SK-N-SH (cell line): ENCODE data around the gene ERVH48-1. TPM values are rescaled to one million over a fixed set of nuclear protein-coding genes. Genes with fewer than 3 reads are reported as not detected.
"Not testable (repeated sequence)": the region's sequence is repeated elsewhere in the genome, so short reads cannot be mapped to it uniquely, and the experiment has no call there.

Experiments
- CTCF ChIA-PET: fragments of 300-600, 350-600 bp; formaldehyde crosslinking; extraction: SDS; loops from one replicate; lab custom pipeline; 2021; lab: Yijun Ruan, JAX
- POLR2A ChIA-PET: fragments of 350-600 bp; sonication (Branson Sonifier 250); formaldehyde crosslinking; extraction: SDS; loops from one replicate; lab custom pipeline; 2020; ENCODE audit warnings: antibody characterized with exemption, inconsistent platforms; lab: Yijun Ruan, JAX
- DNase-seq: peaks from one replicate; pipeline ENCODE4 v3.0.0; 2012
- H2AFZ ChIP-seq: fragments of 200-600 bp; sonication (generic); 2 replicates; pipeline ENCODE4 v1.8.1; 2016; ENCODE audit warnings: antibody characterized with exemption, mild to moderate bottlenecking, low read depth
- H3F3A ChIP-seq: fragments of 200-600 bp; sonication (generic); replicated peaks from 2 replicates; pipeline ENCODE3; 2016; ENCODE audit warnings: antibody characterized with exemption, mild to moderate bottlenecking; ENCODE audit not compliant: insufficient read depth
- H3K27ac ChIP-seq, 2 experiments: fragments of 200-500 bp in 1 of 2; fragments of 200-600 bp in 1 of 2; sonication (Bioruptor generic) in 1 of 2; sonication (generic), shearing (Covaris generic) in 1 of 2; 2 replicates each; pipeline versions ENCODE4 v1.5.1 to v1.6.1; 2014 to 2016; ENCODE audit warnings: low read depth in 2 of 2, inconsistent platforms in 1 of 2, low read length in 1 of 2, mild to moderate bottlenecking in 1 of 2, mixed read lengths in 1 of 2
- H3K27me3 ChIP-seq: fragments of 200-600 bp; sonication (generic), shearing (Covaris generic); 2 replicates; pipeline ENCODE4 v1.6.1; 2016; ENCODE audit warnings: mixed run types; ENCODE audit not compliant: insufficient read depth
- H3K36me3 ChIP-seq, 2 experiments: fragments of 200-500 bp in 1 of 2; fragments of 200-600 bp in 1 of 2; sonication (Bioruptor generic) in 1 of 2; sonication (generic) in 1 of 2; replicated peaks in 1 of 2; 2 replicates each; pipeline versions ENCODE3 to v1.5.1; 2014 to 2016; ENCODE audit warnings: low read length in 1 of 2, mild to moderate bottlenecking in 1 of 2; ENCODE audit not compliant: insufficient read depth in 2 of 2, control insufficient read depth in 1 of 2
- H3K4me1 ChIP-seq, 2 experiments: fragments of 200-500 bp in 1 of 2; fragments of 200-600 bp in 1 of 2; sonication (Bioruptor generic) in 1 of 2; sonication (generic), shearing (Covaris generic) in 1 of 2; 2 replicates each; pipeline versions ENCODE4 v1.5.1 to v1.6.1; 2014 to 2016; ENCODE audit warnings: low read depth in 1 of 2, low read length in 1 of 2, mixed run types in 1 of 2; ENCODE audit not compliant: insufficient read depth in 2 of 2, control insufficient read depth in 1 of 2
- H3K4me2 ChIP-seq: fragments of 200-600 bp; sonication (generic), shearing (Covaris generic); 2 replicates; pipeline ENCODE4 v1.6.1; 2017; ENCODE audit warnings: mixed run types
- H3K4me3 ChIP-seq, 2 experiments: fragments of 200-500 bp in 1 of 2; fragments of 200-600 bp in 1 of 2; sonication (Bioruptor generic) in 1 of 2; sonication (generic), shearing (Covaris generic) in 1 of 2; 2 replicates each; pipeline versions ENCODE4 v1.5.1 to v1.8.1; 2014 to 2016; ENCODE audit warnings: low read depth in 2 of 2, inconsistent platforms in 1 of 2, low read length in 1 of 2, mild to moderate bottlenecking in 1 of 2, mixed read lengths in 1 of 2, moderate library complexity in 1 of 2
- H3K79me2 ChIP-seq: fragments of 200-600 bp; sonication (generic); 2 replicates; pipeline ENCODE4 v1.8.1; 2017; ENCODE audit warnings: mild to moderate bottlenecking; ENCODE audit not compliant: insufficient read depth
- H3K9ac ChIP-seq: fragments of 200-600 bp; sonication (generic); 2 replicates; pipeline ENCODE4 v1.6.1; 2017; ENCODE audit warnings: mixed run types
- H3K9me2 ChIP-seq: fragments of 200-600 bp; sonication (generic); 2 replicates; pipeline ENCODE4 v1.6.1; 2017; ENCODE audit warnings: mixed run types
- H3K9me3 ChIP-seq: fragments of 200-600 bp; sonication (generic); 2 replicates; pipeline ENCODE4 v1.6.1; 2017; ENCODE audit warnings: mixed run types, mild to moderate bottlenecking, moderate library complexity
- H4K20me1 ChIP-seq: fragments of 200-600 bp; sonication (generic); 2 replicates; pipeline ENCODE4 v1.6.1; 2017; ENCODE audit warnings: mild to moderate bottlenecking, mixed run types; ENCODE audit not compliant: insufficient read depth
- CHD2 ChIP-seq: fragments of 150-350 bp; IDR thresholded peaks from 2 replicates; pipeline ENCODE4 v1.6.1; 2018; ENCODE audit warnings: low read length; ENCODE audit not compliant: partially characterized antibody
- ELF1 ChIP-seq: IDR thresholded peaks from 2 replicates; pipeline ENCODE4 v1.4.0; 2012
- FOSL2 ChIP-seq: IDR thresholded peaks from 2 replicates; pipeline ENCODE4 v1.4.0; 2012; ENCODE audit warnings: low read depth, mild to moderate bottlenecking, moderate library complexity, borderline replicate concordance
- FOXJ3 ChIP-seq: sonication (generic); formaldehyde crosslinking; IDR thresholded peaks from 2 replicates; pipeline ENCODE4 v1.5.1; 2020; ENCODE audit warnings: mild to moderate bottlenecking, missing genetic modification reagents
- FOXM1 ChIP-seq: IDR thresholded peaks from 2 replicates; pipeline ENCODE4 v1.4.0; 2012; ENCODE audit warnings: low read depth, mild to moderate bottlenecking
- GATA2 ChIP-seq: sonication (generic); formaldehyde crosslinking; IDR thresholded peaks from 2 replicates; pipeline ENCODE4 v1.5.0; 2020; ENCODE audit warnings: mild to moderate bottlenecking, missing genetic modification reagents
- JUND ChIP-seq: IDR thresholded peaks from 2 replicates; pipeline ENCODE4 v1.4.0; 2012
- MAX ChIP-seq: IDR thresholded peaks from 2 replicates; pipeline ENCODE4 v1.4.0; 2012; ENCODE audit warnings: low read depth
- MXI1 ChIP-seq: IDR thresholded peaks from 2 replicates; pipeline ENCODE4 v1.6.1; 2012; ENCODE audit warnings: mild to moderate bottlenecking, low read depth, low read length, improper control_type of control experiment
- NFIC ChIP-seq: IDR thresholded peaks from 2 replicates; pipeline ENCODE4 v1.4.0; 2012; ENCODE audit warnings: borderline replicate concordance
- NRF1 ChIP-seq: IDR thresholded peaks from 2 replicates; pipeline ENCODE4 v1.6.1; 2012; ENCODE audit warnings: low read depth, mild to moderate bottlenecking, low read length
- POLR2AphosphoS5 ChIP-seq: IDR thresholded peaks from 2 replicates; pipeline ENCODE4 v1.6.1; 2012; ENCODE audit warnings: low read depth, low read length
- RFX5 ChIP-seq: IDR thresholded peaks from 2 replicates; pipeline ENCODE4 v1.6.1; 2012; ENCODE audit warnings: mild to moderate bottlenecking, improper control_type of control experiment, low read length
- RXRA ChIP-seq: IDR thresholded peaks from 2 replicates; pipeline ENCODE4 v1.4.0; 2012; ENCODE audit warnings: low read depth, mild to moderate bottlenecking, borderline replicate concordance
- SIN3A ChIP-seq: IDR thresholded peaks from 2 replicates; pipeline ENCODE4 v1.6.1; 2012; ENCODE audit warnings: low read depth, mild to moderate bottlenecking, low read length, moderate library complexity, borderline replicate concordance
- TAF1 ChIP-seq: IDR thresholded peaks from 2 replicates; pipeline ENCODE4 v1.6.1; 2012; ENCODE audit warnings: low read depth, mild to moderate bottlenecking, low read length, moderate library complexity, borderline replicate concordance
- TCF12 ChIP-seq: IDR thresholded peaks from 2 replicates; pipeline ENCODE4 v1.4.0; 2012
- TEAD4 ChIP-seq: IDR thresholded peaks from 2 replicates; pipeline ENCODE4 v1.4.0; 2012; ENCODE audit warnings: mild to moderate bottlenecking, borderline replicate concordance; ENCODE audit not compliant: insufficient read depth
- USF2 ChIP-seq: fragments of 150-350 bp; IDR thresholded peaks from 2 replicates; pipeline ENCODE4 v1.6.1; 2017; ENCODE audit warnings: antibody characterized with exemption, low read length, low read depth, borderline replicate concordance
- YY1 ChIP-seq: IDR thresholded peaks from 2 replicates; pipeline ENCODE4 v1.4.0; 2012; ENCODE audit warnings: low read depth, mild to moderate bottlenecking
- ZBTB33 ChIP-seq: IDR thresholded peaks from 2 replicates; pipeline ENCODE4 v1.4.0; 2012; ENCODE audit warnings: low read depth, borderline replicate concordance
- WGBS: methylation state at CpG from one replicate; pipeline ENCODE4 v1.1.6; 2017; ENCODE audit warnings: low lambda C conversion rate; 5-methylcytosine and 5-hydroxymethylcytosine counted together
- polyA plus RNA-seq, 3 experiments: library from polyadenylated mRNA; depleted of rRNA; stranded (reverse); fragments of >200 nt; gene quantifications; 2 replicates each; pipeline ENCODE4 v1.2.3, GENCODE V29; 2012

Gene ERVH48-1
- polyA plus RNA-seq, 1 of the 3 experiments (the other 2 are of a cell fraction), result not detected

- TF ChIP-seq TCF12 (no peak), JUND (no peak), ELF1 (no peak), FOSL2 (no peak), NRF1 (no peak), SIN3A (no peak), MAX (no peak), MXI1 (no peak), NFIC (no peak), TEAD4 (no peak), POLR2AphosphoS5 (no peak)
Measured at GRCh38 chr21:42969193-42969600, 43.8 kb upstream of the ERVH48-1 start (continued).

- CTCF ChIA-PET, H3K27me3 ChIP-seq: not testable (repeated sequence)
Measured at GRCh38 chr21:42967616-42968015, 42.2 kb upstream of the ERVH48-1 start.

GRCh38 chr21:42965211-42965560 is 39.8 kb upstream of the ERVH48-1 start:
- Histone ChIP-seq H3K4me1 (no peaks in the 10 kb centered on the region), H3K36me3 (no peaks in the 10 kb centered on the region), H3F3A (no peaks in the 10 kb centered on the region), H3K79me2 (no peaks in the 10 kb centered on the region), H3K27ac (no peak overlapping the region), H3K9me2 (no peaks in the 10 kb centered on the region), H3K4me3 (no peak overlapping the region), H3K27me3 (no peaks in the 10 kb centered on the region), H4K20me1 (no peaks in the 10 kb centered on the region), H3K9me3 (no peaks in the 10 kb centered on the region), H3K4me2 (no peak overlapping the region), H3K9ac (no peak overlapping the region), H2AFZ (no peak overlapping the region)
- WGBS, result 53% methylated on average over 3 of the region's 3 CpGs
- TF ChIP-seq FOXJ3 (no peak), ZBTB33 (no peak), CHD2 (no peak), ELF1 (no peak), MAX (no peak), TAF1 (no peak), YY1 (no peak), RXRA (no peak), JUND (no peak), TCF12 (no peak), USF2 (no peak), FOXM1 (no peak), MXI1 (no peak), RFX5 (no peak), GATA2 (no peak), SIN3A (no peak)
- DNase-seq, result no peak
- ChIA-PET POLR2A (no interaction called here), CTCF (no interaction called here)

More at GRCh38 chr21:42967616-42968015, 42.2 kb upstream of the ERVH48-1 start:
- H3K4me1 ChIP-seq, H3F3A ChIP-seq, H2AFZ ChIP-seq, POLR2A ChIA-PET, H3K4me2 ChIP-seq, H3K9me2 ChIP-seq, H4K20me1 ChIP-seq, H3K9ac ChIP-seq, H3K4me3 ChIP-seq, H3K79me2 ChIP-seq, H3K36me3 ChIP-seq, H3K27ac ChIP-seq, DNase-seq, H3K9me3 ChIP-seq: not testable (repeated sequence)
- 93% methylated on average over 9 of the region's 9 CpGs for WGBS
